Ramos (cell line): ENCODE measurements around the gene SH3TC1.

Experiments
- in situ Hi-C: fragments of 300-500 bp; cut with MboI; formaldehyde crosslinking; loops from one replicate; pipeline ENCODE4 v1.14.3; 2022; ENCODE audit warnings: low sequenced_read_pairs; ENCODE audit not compliant: unreplicated experiment

The SH3TC1 gene

GRCh38 chr4:8197521-8197920, 1.6 kb upstream of the SH3TC1 start:
- in situ Hi-C loops: no loop called here

GRCh38 chr4:8198206-8198905, 734 bp upstream of the SH3TC1 start:
- in situ Hi-C loops: no loop called here

GRCh38 chr4:8199594-8200301, 658 bp downstream of the SH3TC1 start:
- in situ Hi-C loops: no loop called here

- in situ Hi-C loops: no loop called here
These were observed 1.3 kb downstream of the SH3TC1 start for GRCh38 chr4:8200302-8200975.

GRCh38 chr4:8201321-8201781, 2.3 kb downstream of the SH3TC1 start:
- in situ Hi-C loops: no loop called here

GRCh38 chr4:8202108-8203051, 3.3 kb downstream of the SH3TC1 start:
- in situ Hi-C loops: no loop called here

GRCh38 chr4:8203052-8203401, 3.9 kb downstream of the SH3TC1 start:
- in situ Hi-C loops: no loop called here

GRCh38 chr4:8203817-8204216, 4.7 kb downstream of the SH3TC1 start:
- in situ Hi-C loops: no loop called here

- in situ Hi-C loops: no loop called here
These were observed 5.6 kb downstream of the SH3TC1 start for GRCh38 chr4:8204576-8205227.

- in situ Hi-C loops: no loop called here
These were observed 6.2 kb downstream of the SH3TC1 start for GRCh38 chr4:8205241-8205707.

GRCh38 chr4:8205749-8206611, 6.9 kb downstream of the SH3TC1 start:
- in situ Hi-C loops: no loop called here

GRCh38 chr4:8207314-8207713, 8.2 kb downstream of the SH3TC1 start:
- in situ Hi-C loops: no loop called here

GRCh38 chr4:8208565-8208964, 9.5 kb downstream of the SH3TC1 start:
- in situ Hi-C loops: no loop called here

GRCh38 chr4:8209181-8209874, 10.2 kb downstream of the SH3TC1 start:
- in situ Hi-C loops: no loop called here

GRCh38 chr4:8210010-8210409, 10.9 kb downstream of the SH3TC1 start:
- in situ Hi-C loops: no loop called here

GRCh38 chr4:8210616-8211015, 11.5 kb downstream of the SH3TC1 start:
- in situ Hi-C loops: no loop called here

GRCh38 chr4:8211251-8211650, 12.2 kb downstream of the SH3TC1 start:
- in situ Hi-C loops: no loop called here
